Thoracic aorta (tissue), 2 donors: ENCODE results near the gene ADARB2. TPM values are rescaled to one million over a fixed set of nuclear protein-coding genes. Genes with fewer than 3 reads are reported as not detected.

Source experiments
- ATAC-seq: fragments of 150-250 bp; one replicate; pipeline ENCODE4 v1.8.0; 2017; ENCODE audit warnings: low read depth; ENCODE audit not compliant: insufficient number of reproducible peaks, low FRiP score
- DNase-seq: peaks from one replicate; pipeline ENCODE4 v3.0.0-alpha.2; 2020; ENCODE audit warnings: low spot score
- H3K27ac ChIP-seq, 2 donors: fragments of 200-600 bp; sonication (generic); 1 replicate in 1 of 2; 2 replicates in 1 of 2; pipeline ENCODE4 v1.5.1; 2016; ENCODE audit warnings: mild to moderate bottlenecking in 2 of 2, moderate library complexity in 2 of 2
- H3K27me3 ChIP-seq: fragments of 200-600 bp; sonication (generic); replicated peaks from 2 replicates; pipeline ENCODE4 v1.6.0; 2016; ENCODE audit warnings: mild to moderate bottlenecking; ENCODE audit not compliant: insufficient read depth
- H3K36me3 ChIP-seq: fragments of 200-600 bp; sonication (generic); one replicate; pipeline ENCODE4 v1.5.1; 2016
- H3K4me1 ChIP-seq, 2 donors: fragments of 200-600 bp; sonication (generic); 1 replicate in 1 of 2; 2 replicates in 1 of 2; pipeline versions ENCODE4 v1.5.1 to v1.6.0; 2016; ENCODE audit warnings: low read depth in 2 of 2, mild to moderate bottlenecking in 1 of 2; ENCODE audit not compliant: control insufficient read depth in 1 of 2
- H3K4me3 ChIP-seq: fragments of 200-600 bp; sonication (generic); 2 replicates; pipeline ENCODE4 v1.5.1; 2016; ENCODE audit warnings: mild to moderate bottlenecking
- H3K9me3 ChIP-seq: fragments of 200-600 bp; sonication (generic); 2 replicates; pipeline ENCODE4 v1.5.1; 2016
- total RNA-seq, 2 donors: library from RNA; depleted of rRNA; stranded (reverse); fragments of >200 nt; gene quantifications; one replicate each; pipeline versions ENCODE4 v1.1.0 to v1.2.3, GENCODE V29; 2016
- TF ChIP-seq, protein P1 (sequence below): fragments of 200-600 bp; sonication (generic); IDR thresholded peaks from one replicate; pipeline ENCODE4 v1.5.1; 2019; ENCODE audit warnings: antibody characterized with exemption

Gene ADARB2
- total RNA-seq, 2 donors from 2014 or later: 0.71 to 3.1 TPM

GRCh38 chr10:1448252-1448930 lies 288.9 kb downstream of the ADARB2 start:
- DNase-seq: no peak
- Histone ChIP-seq H3K4me1 (no peaks in the 10 kb centered on the region), H3K27ac (no peak overlapping the region), H3K36me3 (no peaks in the 10 kb centered on the region), H3K9me3 (no peaks in the 10 kb centered on the region), H3K4me3 (no peak overlapping the region), H3K27me3 (no peaks in the 10 kb centered on the region)
- ATAC-seq: no peak
- TF ChIP-seq, protein P1, sequence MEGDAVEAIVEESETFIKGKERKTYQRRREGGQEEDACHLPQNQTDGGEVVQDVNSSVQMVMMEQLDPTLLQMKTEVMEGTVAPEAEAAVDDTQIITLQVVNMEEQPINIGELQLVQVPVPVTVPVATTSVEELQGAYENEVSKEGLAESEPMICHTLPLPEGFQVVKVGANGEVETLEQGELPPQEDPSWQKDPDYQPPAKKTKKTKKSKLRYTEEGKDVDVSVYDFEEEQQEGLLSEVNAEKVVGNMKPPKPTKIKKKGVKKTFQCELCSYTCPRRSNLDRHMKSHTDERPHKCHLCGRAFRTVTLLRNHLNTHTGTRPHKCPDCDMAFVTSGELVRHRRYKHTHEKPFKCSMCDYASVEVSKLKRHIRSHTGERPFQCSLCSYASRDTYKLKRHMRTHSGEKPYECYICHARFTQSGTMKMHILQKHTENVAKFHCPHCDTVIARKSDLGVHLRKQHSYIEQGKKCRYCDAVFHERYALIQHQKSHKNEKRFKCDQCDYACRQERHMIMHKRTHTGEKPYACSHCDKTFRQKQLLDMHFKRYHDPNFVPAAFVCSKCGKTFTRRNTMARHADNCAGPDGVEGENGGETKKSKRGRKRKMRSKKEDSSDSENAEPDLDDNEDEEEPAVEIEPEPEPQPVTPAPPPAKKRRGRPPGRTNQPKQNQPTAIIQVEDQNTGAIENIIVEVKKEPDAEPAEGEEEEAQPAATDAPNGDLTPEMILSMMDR: no peak

- no peak overlapping the region for H3K4me3 ChIP-seq
- ATAC-seq (no peak), DNase-seq (no peak)
- no peaks in the 10 kb centered on the region for H3K36me3 ChIP-seq
- TF ChIP-seq, protein P1: no peak
- H3K27me3 ChIP-seq: no peaks in the 10 kb centered on the region
- H3K9me3 ChIP-seq: no peaks in the 10 kb centered on the region
- H3K4me1 ChIP-seq: no peaks in the 10 kb centered on the region
- no peak overlapping the region for H3K27ac ChIP-seq
Observed at GRCh38 chr10:1444826-1445225, 292.5 kb downstream of the ADARB2 start.

GRCh38 chr10:1440897-1441296 lies 296.4 kb downstream of the ADARB2 start:
- DNase-seq (no peak), ATAC-seq (no peak)
- Histone ChIP-seq H3K27ac (no peak overlapping the region), H3K4me3 (no peak overlapping the region), H3K9me3 (no peaks in the 10 kb centered on the region), H3K4me1 (no peaks in the 10 kb centered on the region), H3K27me3 (no peaks in the 10 kb centered on the region), H3K36me3 (no peaks in the 10 kb centered on the region)
- TF ChIP-seq, protein P1: no peak

DNA sequence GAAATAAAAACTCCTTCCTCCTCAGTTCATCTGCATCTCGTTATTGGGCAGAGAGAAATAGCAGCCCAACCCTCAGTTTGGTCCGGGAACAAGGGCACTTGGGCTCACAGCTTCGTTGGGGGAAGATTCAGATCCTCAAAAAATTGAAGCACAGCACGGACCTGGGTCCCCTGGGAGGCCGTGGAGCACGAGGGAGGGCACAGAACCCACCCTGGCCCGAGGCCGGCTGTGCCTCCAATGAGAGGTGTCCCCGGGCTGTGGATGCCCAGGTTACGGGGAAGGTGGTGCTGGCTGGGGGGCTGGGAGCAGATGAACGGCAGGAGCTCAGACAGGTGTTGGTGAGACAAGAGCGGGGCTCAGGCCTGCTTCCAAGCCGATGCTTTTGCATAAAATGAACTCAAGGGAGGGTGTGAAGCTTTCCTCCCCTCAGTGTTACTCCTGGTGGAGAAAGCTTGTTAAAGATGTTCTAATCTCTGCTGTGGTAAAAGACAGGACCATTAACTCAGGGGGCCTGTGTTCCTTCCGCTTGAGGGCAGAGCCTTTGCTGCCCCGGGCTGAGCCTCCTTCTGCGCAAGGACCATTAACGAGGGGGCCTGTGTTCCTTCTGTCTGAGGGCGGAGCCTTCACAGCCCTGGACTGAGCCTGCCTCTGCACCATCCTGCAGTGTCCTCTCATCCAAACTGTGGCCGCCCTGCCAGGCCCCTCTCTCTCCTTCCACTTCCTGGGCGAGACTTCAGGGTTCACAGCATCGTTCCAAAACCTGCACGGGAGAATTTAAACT lies 302.2 kb downstream of the ADARB2 start:
- no peak overlapping the region for H3K4me3 ChIP-seq
- ATAC-seq: no peak
- peaks cover 4% of the 10 kb centered on the region for H3K9me3 ChIP-seq
- no peaks in the 10 kb centered on the region for H3K4me1 ChIP-seq
- TF ChIP-seq, protein P1: no peak
- no peaks in the 10 kb centered on the region for H3K27me3 ChIP-seq
- DNase-seq: no peak
- no peak overlapping the region for H3K27ac ChIP-seq
- H3K36me3 ChIP-seq: no peaks in the 10 kb centered on the region

- TF ChIP-seq, protein P1: no peak
- H3K36me3 ChIP-seq: no peaks in the 10 kb centered on the region
- no peaks in the 10 kb centered on the region for H3K4me1 ChIP-seq
- H3K27me3 ChIP-seq: no peaks in the 10 kb centered on the region
- DNase-seq (no peak), ATAC-seq (no peak)
- no peak overlapping the region for H3K27ac ChIP-seq
- H3K4me3 ChIP-seq: no peak overlapping the region
- peaks cover 4% of the 10 kb centered on the region for H3K9me3 ChIP-seq
Observed at GRCh38 chr10:1434202-1434601, 303.1 kb downstream of the ADARB2 start.
